ENCODE data around the gene NOS1AP.

Gene NOS1AP

DNA sequence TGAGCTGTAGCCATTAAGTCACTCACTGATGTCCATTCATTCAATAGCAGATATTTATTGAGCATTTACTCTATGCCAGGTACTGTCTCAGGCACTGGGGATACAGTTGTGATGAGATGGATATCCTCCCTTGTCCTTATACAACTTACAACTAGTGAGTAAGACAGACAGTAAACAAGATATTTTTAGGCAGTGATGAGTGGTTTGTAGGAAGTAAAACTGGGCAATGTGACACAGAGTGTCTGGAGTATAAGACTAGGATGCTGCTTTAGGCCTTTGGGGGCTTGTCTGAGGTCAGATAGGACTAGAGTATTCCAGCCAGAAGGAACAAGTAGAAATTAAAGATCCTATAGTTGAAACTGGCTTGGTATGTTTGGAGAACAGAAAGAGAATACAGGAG is 41.4 kb downstream of the NOS1AP start:
- Histone ChIP-seq H3K27ac (ENCODE audit: low read depth, low read length) (no peak overlapping the region), H4K20me1 (ENCODE audit: control insufficient read depth, insufficient read depth, low read depth, low read length) (no peaks in the 10 kb centered on the region), H3K9me2 (replicated peaks; ENCODE audit: control insufficient read depth, low read length) (no peaks in the 10 kb centered on the region), H3F3A (ENCODE audit: control insufficient read depth, insufficient read depth) (no peaks in the 10 kb centered on the region), H3K36me3 (ENCODE audit: control insufficient read depth, low read length) (no peaks in the 10 kb centered on the region), H3K9me3 (ENCODE audit: control insufficient read depth, insufficient read depth, low read length) (no peaks in the 10 kb centered on the region), H3K4me1 (ENCODE audit: control insufficient read depth, low read length) (no peaks in the 10 kb centered on the region), H3K4me2 (ENCODE audit: low read length) (no peak overlapping the region), H3K27me3 (ENCODE audit: control insufficient read depth, low read length) (no peaks in the 10 kb centered on the region; the same call in 1 of the 2 replicates), H3K79me2 (ENCODE audit: control insufficient read depth, low read length) (no peaks in the 10 kb centered on the region), H3K4me3 (ENCODE audit: low read length) (no peak overlapping the region)
- TF ChIP-seq, protein P1, sequence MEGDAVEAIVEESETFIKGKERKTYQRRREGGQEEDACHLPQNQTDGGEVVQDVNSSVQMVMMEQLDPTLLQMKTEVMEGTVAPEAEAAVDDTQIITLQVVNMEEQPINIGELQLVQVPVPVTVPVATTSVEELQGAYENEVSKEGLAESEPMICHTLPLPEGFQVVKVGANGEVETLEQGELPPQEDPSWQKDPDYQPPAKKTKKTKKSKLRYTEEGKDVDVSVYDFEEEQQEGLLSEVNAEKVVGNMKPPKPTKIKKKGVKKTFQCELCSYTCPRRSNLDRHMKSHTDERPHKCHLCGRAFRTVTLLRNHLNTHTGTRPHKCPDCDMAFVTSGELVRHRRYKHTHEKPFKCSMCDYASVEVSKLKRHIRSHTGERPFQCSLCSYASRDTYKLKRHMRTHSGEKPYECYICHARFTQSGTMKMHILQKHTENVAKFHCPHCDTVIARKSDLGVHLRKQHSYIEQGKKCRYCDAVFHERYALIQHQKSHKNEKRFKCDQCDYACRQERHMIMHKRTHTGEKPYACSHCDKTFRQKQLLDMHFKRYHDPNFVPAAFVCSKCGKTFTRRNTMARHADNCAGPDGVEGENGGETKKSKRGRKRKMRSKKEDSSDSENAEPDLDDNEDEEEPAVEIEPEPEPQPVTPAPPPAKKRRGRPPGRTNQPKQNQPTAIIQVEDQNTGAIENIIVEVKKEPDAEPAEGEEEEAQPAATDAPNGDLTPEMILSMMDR (IDR thresholded peaks at IDR 0.05; ENCODE audit: low read depth, low read length, poor library complexity, severe bottlenecking): no peak
- no peak for TF ChIP-seq EZH2phosphoT487 (IDR thresholded peaks at IDR 0.05; ENCODE audit: borderline replicate concordance, low read length)

DNA sequence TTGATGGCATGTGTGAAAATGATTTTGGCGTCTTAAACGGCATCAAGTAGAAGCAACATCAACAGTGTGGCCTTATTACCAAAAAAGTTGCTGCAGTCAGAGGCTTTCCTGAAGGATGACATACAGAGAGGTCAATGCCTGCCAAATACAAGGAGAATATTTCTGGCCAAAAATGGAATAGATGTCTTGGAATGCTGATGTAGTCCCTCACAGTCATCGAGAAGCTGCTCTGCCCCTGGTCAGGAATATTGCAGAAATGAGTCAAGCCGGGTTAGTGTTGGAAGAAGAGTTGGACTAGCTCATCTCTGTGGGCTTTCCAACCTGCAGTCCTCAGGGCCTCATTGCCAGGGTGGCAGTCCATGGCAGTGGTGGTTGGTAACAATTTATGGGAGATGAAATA is 42.1 kb downstream of the NOS1AP start:
- H3K36me3 ChIP-seq (ENCODE audit: control insufficient read depth, low read length): no peaks in the 10 kb centered on the region
- H3K9me3 ChIP-seq (ENCODE audit: control insufficient read depth, insufficient read depth, low read length): no peaks in the 10 kb centered on the region
- H3K27me3 ChIP-seq (ENCODE audit: control insufficient read depth, low read length): no peaks in the 10 kb centered on the region; the same call in 1 of the 2 replicates
- TF ChIP-seq, protein P1 (IDR thresholded peaks at IDR 0.05; ENCODE audit: low read depth, low read length, poor library complexity, severe bottlenecking): no peak
- TF ChIP-seq EZH2phosphoT487 (IDR thresholded peaks at IDR 0.05; ENCODE audit: borderline replicate concordance, low read length): no peak
- H3K9me2 ChIP-seq (replicated peaks; ENCODE audit: control insufficient read depth, low read length): no peaks in the 10 kb centered on the region
- H3K4me1 ChIP-seq (ENCODE audit: control insufficient read depth, low read length): no peaks in the 10 kb centered on the region
- H4K20me1 ChIP-seq (ENCODE audit: control insufficient read depth, insufficient read depth, low read depth, low read length): no peaks in the 10 kb centered on the region
- H3K27ac ChIP-seq (ENCODE audit: low read depth, low read length): no peak overlapping the region
- no peak overlapping the region for H3K4me3 ChIP-seq (ENCODE audit: low read length)
- H3K79me2 ChIP-seq (ENCODE audit: control insufficient read depth, low read length): no peaks in the 10 kb centered on the region
- no peak overlapping the region for H3K4me2 ChIP-seq (ENCODE audit: low read length)
- H3F3A ChIP-seq (ENCODE audit: control insufficient read depth, insufficient read depth): no peaks in the 10 kb centered on the region

DNA sequence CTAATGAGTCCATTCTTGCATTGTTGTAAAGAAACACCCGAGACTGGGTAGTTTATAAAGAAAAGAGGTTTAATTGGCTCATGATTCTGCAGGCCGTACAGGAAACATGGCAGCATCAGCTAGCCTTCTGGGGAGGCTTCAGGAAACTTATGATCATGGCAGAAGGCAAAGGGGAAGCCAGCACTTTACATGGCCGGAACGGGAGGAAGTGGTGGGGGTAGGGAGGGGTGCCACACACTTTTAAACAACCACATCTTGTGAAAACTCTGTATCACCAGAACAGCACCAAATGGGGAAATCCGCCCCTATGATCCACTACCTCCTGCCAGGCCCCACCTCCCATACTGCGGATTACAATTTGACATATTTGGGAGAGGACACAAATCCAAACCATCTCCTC is 43.9 kb downstream of the NOS1AP start:
- TF ChIP-seq, protein P1 (IDR thresholded peaks at IDR 0.05; ENCODE audit: low read depth, low read length, poor library complexity, severe bottlenecking): no peak
- no peak for TF ChIP-seq EZH2phosphoT487 (IDR thresholded peaks at IDR 0.05; ENCODE audit: borderline replicate concordance, low read length)
- no peak overlapping the region for H3K4me2 ChIP-seq (ENCODE audit: low read length)

More for the DNA sequence above, 43.9 kb downstream of the NOS1AP start:
- Histone ChIP-seq H3K36me3 (ENCODE audit: control insufficient read depth, low read length) (no peaks in the 10 kb centered on the region), H3K4me3 (ENCODE audit: low read length) (no peak overlapping the region), H3K9me3 (ENCODE audit: control insufficient read depth, insufficient read depth, low read length) (no peaks in the 10 kb centered on the region), H3K27ac (ENCODE audit: low read depth, low read length) (no peak overlapping the region), H3K4me1 (ENCODE audit: control insufficient read depth, low read length) (no peaks in the 10 kb centered on the region), H3K27me3 (ENCODE audit: control insufficient read depth, low read length) (no peaks in the 10 kb centered on the region; the same call in 1 of the 2 replicates), H3F3A (ENCODE audit: control insufficient read depth, insufficient read depth) (no peaks in the 10 kb centered on the region), H4K20me1 (ENCODE audit: control insufficient read depth, insufficient read depth, low read depth, low read length) (no peaks in the 10 kb centered on the region), H3K79me2 (ENCODE audit: control insufficient read depth, low read length) (no peaks in the 10 kb centered on the region), H3K9me2 (replicated peaks; ENCODE audit: control insufficient read depth, low read length) (no peaks in the 10 kb centered on the region)

Data from DOHH2 (cell line).